K562 (cell line): Measurements from ENCODE around the gene PRODH2. TPM values are rescaled to one million over a fixed set of nuclear protein-coding genes. Genes with fewer than 3 reads are reported as not detected.

Experiments
- ATAC-seq: fragments of 200-7000 bp; cut with Tn5 transposase; 3 replicates; pipeline ENCODE4 v1.9.1; 2020; ENCODE audit warnings: moderate library complexity
- BruUV-seq: library from RNA; stranded (reverse); fragments of 400-500 nt; replicated peaks from 2 replicates; lab custom pipeline; 2021; lab: Mats Ljungman, UMichigan
- CTCF ChIA-PET: fragments of 300-600 bp; formaldehyde crosslinking; extraction: SDS; loops from one replicate; lab custom pipeline; 2021; ENCODE audit warnings: low intra/inter-chr PET ratio; lab: Yijun Ruan, JAX
- POLR2A ChIA-PET: fragments of 300-600, 350-650 bp; sonication (Branson Sonifier 250); formaldehyde crosslinking; extraction: SDS; loops from one replicate; lab custom pipeline; 2021; ENCODE audit warnings: antibody characterized with exemption, inconsistent platforms; lab: Yijun Ruan, JAX
- DNase-seq, 4 experiments: peaks; one replicate each; pipeline versions ENCODE4 v3.0.0 to v3.0.0-alpha.2; 2011 to 2018; ENCODE audit warnings: low spot score in 3 of 4, mixed read lengths in 3 of 4; ENCODE audit errors: extremely low read depth in 1 of 4
- FAIRE-seq: peaks from 2 replicates; lab custom pipeline; 2011; peaks lifted over from hg19 to GRCh38; lab: Jason Lieb, UNC
- H2AFZ ChIP-seq: 2 replicates; pipeline ENCODE4 v1.6.0; 2011; ENCODE audit warnings: low read depth, low read length, control low read depth, inconsistent platforms
- H3K27ac ChIP-seq: fragments of 200-600 bp; 3 replicates; pipeline ENCODE4 v1.8.0; 2011; ENCODE audit warnings: low read depth, mild to moderate bottlenecking, control low read depth, inconsistent platforms, low read length, moderate library complexity, mixed read lengths; ENCODE audit errors: extremely low read depth
- H3K27me3 ChIP-seq, 2 experiments: fragments of 300-600 bp in 1 of 2; 2 replicates in 1 of 2; 3 replicates in 1 of 2; pipeline versions ENCODE4 v1.6.0 to v1.8.0; 2011; ENCODE audit warnings: inconsistent platforms in 2 of 2, low read length in 2 of 2, mild to moderate bottlenecking in 1 of 2, mixed read lengths in 1 of 2, moderate library complexity in 1 of 2; ENCODE audit not compliant: control insufficient read depth in 2 of 2, insufficient read depth in 2 of 2
- H3K36me3 ChIP-seq: fragments of 300-600 bp; 3 replicates; pipeline ENCODE4 v1.8.0; 2011; ENCODE audit warnings: mild to moderate bottlenecking, low read length, inconsistent platforms; ENCODE audit not compliant: control insufficient read depth, insufficient read depth
- H3K4me1 ChIP-seq, 2 experiments: fragments of 200-600 bp in 1 of 2; replicated peaks in 1 of 2; 2 replicates in 1 of 2; 3 replicates in 1 of 2; pipeline versions ENCODE4 v1.5.1 to v1.8.0; 2011; ENCODE audit warnings: inconsistent platforms in 2 of 2, low read length in 2 of 2, mild to moderate bottlenecking in 1 of 2, mixed read lengths in 1 of 2, moderate library complexity in 1 of 2; ENCODE audit not compliant: control insufficient read depth in 2 of 2, insufficient read depth in 2 of 2
- H3K4me2 ChIP-seq: 2 replicates; pipeline ENCODE4 v1.6.1; 2011; ENCODE audit warnings: low read length, control low read depth, inconsistent platforms, mixed read lengths; ENCODE audit not compliant: insufficient read depth
- H3K4me3 ChIP-seq: fragments of 200-600 bp; sonication (generic), shearing (Covaris generic); 2 replicates; pipeline ENCODE4 v1.5.1; 2016; ENCODE audit warnings: control low read depth, inconsistent platforms
- H3K79me2 ChIP-seq: fragments of 200-600 bp; 3 replicates; pipeline ENCODE4 v1.8.0; 2011; ENCODE audit warnings: low read length, inconsistent platforms; ENCODE audit not compliant: control insufficient read depth, insufficient read depth
- H3K9ac ChIP-seq, 2 experiments: 2 replicates each; pipeline versions ENCODE4 v1.6.0 to v1.6.1; 2011; ENCODE audit warnings: low read depth in 2 of 2, low read length in 2 of 2, control low read depth in 1 of 2, inconsistent platforms in 1 of 2, mild to moderate bottlenecking in 1 of 2, mixed read lengths in 1 of 2; ENCODE audit not compliant: insufficient read depth in 1 of 2
- H3K9me1 ChIP-seq: one replicate; pipeline ENCODE4 v1.6.0; 2011; ENCODE audit warnings: inconsistent platforms, mild to moderate bottlenecking, low read length, moderate library complexity; ENCODE audit not compliant: control insufficient read depth, insufficient read depth
- H3K9me3 ChIP-seq: replicated peaks from 2 replicates; pipeline ENCODE4 v1.5.1; 2011; ENCODE audit warnings: low read depth, low read length, inconsistent platforms; ENCODE audit not compliant: control insufficient read depth, insufficient read depth
- H4K20me1 ChIP-seq: replicated peaks from 2 replicates; pipeline ENCODE4 v1.6.1; 2011; ENCODE audit warnings: low read length, inconsistent platforms, mixed read lengths; ENCODE audit not compliant: control insufficient read depth, insufficient read depth
- CEBPB ChIP-seq: fragments of 450-650 bp; IDR thresholded peaks from 2 replicates; pipeline ENCODE4 v1.6.1; 2016; ENCODE audit warnings: missing genetic modification characterization, missing compliant biosample characterization
- CEBPG ChIP-seq, 3 experiments: fragments of 200-800 bp in 1 of 3; sonication (Bioruptor generic) in 1 of 3; sonication (generic) in 1 of 3; formaldehyde crosslinking in 1 of 3; IDR thresholded peaks in 2 of 3; conservative IDR thresholded peaks in 1 of 3; 2 replicates each; pipeline versions ENCODE4 v1.6.1 to v1.8.0; 2016 to 2022; ENCODE audit warnings: missing compliant biosample characterization in 2 of 3, missing genetic modification characterization in 2 of 3, mild to moderate bottlenecking in 1 of 3, missing genetic modification reagents in 1 of 3
- CHD1 ChIP-seq: fragments of 200-600 bp; sonication (generic); IDR thresholded peaks from one replicate; pipeline ENCODE4 v1.6.1; 2012; ENCODE audit warnings: mild to moderate bottlenecking, moderate library complexity, low read length, inconsistent platforms
- ERF ChIP-seq: fragments of 450-650 bp; formaldehyde crosslinking; IDR thresholded peaks from 2 replicates; pipeline ENCODE4 v1.4.0; 2020; ENCODE audit warnings: mild to moderate bottlenecking, mixed read lengths
- ETV5 ChIP-seq: sonication (generic); formaldehyde crosslinking; IDR thresholded peaks from 2 replicates; pipeline ENCODE4 v1.4.0; 2020; ENCODE audit warnings: low read depth, mild to moderate bottlenecking, missing genetic modification reagents
- MEF2D ChIP-seq: conservative IDR thresholded peaks from 2 replicates; pipeline ENCODE4 v1.6.1; 2016; ENCODE audit warnings: low read depth, missing genetic modification characterization, missing compliant biosample characterization
- RBFOX2 ChIP-seq: fragments of 200-400 bp; formaldehyde crosslinking; IDR thresholded peaks from 2 replicates; pipeline ENCODE4 v1.6.1; 2017; ENCODE audit warnings: low read depth, mild to moderate bottlenecking, low read length, moderate library complexity
- SMARCE1 ChIP-seq: fragments of 450-650 bp; IDR thresholded peaks from 2 replicates; pipeline ENCODE4 v1.7.1; 2016; ENCODE audit warnings: mild to moderate bottlenecking
- TAF1 ChIP-seq: IDR thresholded peaks from 2 replicates; pipeline ENCODE4 v1.6.1; 2011; ENCODE audit warnings: mild to moderate bottlenecking, low read length, moderate library complexity; ENCODE audit not compliant: insufficient read depth, control insufficient read depth, severe bottlenecking; ENCODE audit errors: extremely low read depth
- TEAD1 ChIP-seq, 2 experiments: fragments of 450-650 bp in 1 of 2; sonication (generic) in 1 of 2; formaldehyde crosslinking; IDR thresholded peaks; 2 replicates each; pipeline versions ENCODE4 v1.4.0 to v1.8.0; 2020 to 2022; ENCODE audit warnings: mild to moderate bottlenecking in 2 of 2, missing genetic modification reagents in 1 of 2
- ZBTB2 ChIP-seq: fragments of 450-650 bp; IDR thresholded peaks from 2 replicates; pipeline ENCODE4 v1.6.1; 2016; ENCODE audit warnings: antibody characterized with exemption
- ZBTB7A ChIP-seq: IDR thresholded peaks from 2 replicates; pipeline ENCODE4 v1.6.1; 2011; ENCODE audit warnings: low read depth, mild to moderate bottlenecking, low read length, moderate library complexity, borderline replicate concordance; ENCODE audit not compliant: control insufficient read depth
- ZMIZ1 ChIP-seq, 2 experiments: fragments of 150-350 bp in 1 of 2; IDR thresholded peaks; 2 replicates each; pipeline ENCODE4 v1.6.1; 2012 to 2016; ENCODE audit warnings: low read depth in 2 of 2, low read length in 2 of 2, mild to moderate bottlenecking in 1 of 2, moderate library complexity in 1 of 2
- ZZZ3 ChIP-seq: fragments of 450-650 bp; IDR thresholded peaks from 2 replicates; pipeline ENCODE4 v1.6.1; 2016; ENCODE audit warnings: antibody characterized with exemption, mild to moderate bottlenecking, moderate library complexity
- WGBS: fragments of 100-300 bp; shearing (Covaris generic); methylation state at CpG from one replicate; pipeline ENCODE4 v1.1.6; 2016; ENCODE audit warnings: low coverage, mixed read lengths; ENCODE audit not compliant: insufficient coverage; ENCODE audit errors: missing lambda C conversion rate; 5-methylcytosine and 5-hydroxymethylcytosine counted together
- in situ Hi-C: fragments of 300-500 bp; cut with MboI; formaldehyde crosslinking; loops from 4 replicates; pipeline ENCODE4 v1.15.0; 2018; ENCODE audit warnings: inconsistent platforms, mixed read lengths
- intact Hi-C: fragments of 100-400 bp; cut with micrococcal nuclease; formaldehyde crosslinking; loops from 2 replicates; pipeline ENCODE4 v1.14.2; 2022
- polyA plus RNA-seq, 8 experiments: library from polyadenylated mRNA; depleted of rRNA in 4 of 8; stranded (reverse) in 5 of 8; unstranded in 3 of 8; fragments of >200 nt; fragmentation: Nextera tagmentation in 2 of 8; fragmentation: Illumina TruSeq in 1 of 8; extraction: Ambion mirVana in 2 of 8; extraction: Trizol in 1 of 8; gene quantifications; 2 replicates each; pipeline versions ENCODE4 v1.2.1 to v1.2.3, GENCODE V29; 2011 to 2014; ENCODE audit warnings: inconsistent platforms in 1 of 8, missing spikeins in 1 of 8
- total RNA-seq, 7 experiments: library from RNA; depleted of rRNA in 6 of 7; stranded (reverse); fragments of >200 nt in 6 of 7; fragmentation: Illumina TruSeq in 2 of 7; extraction: Trizol in 2 of 7; gene quantifications; 2 replicates each; pipeline versions ENCODE4 v1.2.1 to v1.2.3, GENCODE V29; 2011 to 2021; ENCODE audit warnings: low replicate concordance in 1 of 7

PRODH2 gene
- total and polyA plus RNA-seq, 9 of the 15 experiments (the other 6 are each of a cell fraction or from before 2014, with no cell fraction given) = not detected

- no peaks in the 10 kb centered on the region for H3K27me3 ChIP-seq
- in situ Hi-C loops (no loop called here), intact Hi-C loops (no loop called here)
- ChIA-PET CTCF (no interaction called here), POLR2A (interaction anchor here (0.6 to 2.2 kb wide), 4 partner anchors 10 to 17 kb away, joined by 3 to 12 read pairs (median 3); partner anchors contain the start of genes LIN37, PSENEN and U2AF1L4)
- ATAC-seq (peak; percentile 66), FAIRE-seq (no peak), DNase-seq (peak; percentile 46 to 75 (median 52))
- no peaks in the 10 kb centered on the region; the same call in 1 of the 2 replicates for H3K9me3 ChIP-seq
- H3K27ac ChIP-seq = peak overlapping the region; percentile 83
- TSS peak; percentile 97 for BruUV-seq
- WGBS = 6% methylated on average over 15 of the region's 19 CpGs
- H3K4me2 ChIP-seq = peak overlapping the region; percentile 67
- peak overlapping the region; percentile 73 to 93 for H3K9ac ChIP-seq
- H3K9me1 ChIP-seq = no peaks in the 10 kb centered on the region
- H4K20me1 ChIP-seq = no peaks in the 10 kb centered on the region; the same call in 1 of the 2 replicates
- H3K4me3 ChIP-seq = peak overlapping the region; percentile 80
- H3K79me2 ChIP-seq = peaks cover 17% of the 10 kb centered on the region
- H2AFZ ChIP-seq = peak overlapping the region; percentile 56
- H3K36me3 ChIP-seq = peaks cover 39% of the 10 kb centered on the region; the same call in 2 of the 3 replicates
- peaks cover 13 to 37% of the 10 kb centered on the region in 2 experiments for H3K4me1 ChIP-seq
- 0 out of 2 replicates have a peak, but pooled peaks have one; percentile 13 for TF ChIP-seq CEBPB (tag)
- TF ChIP-seq ZMIZ1 (IDR thresholded peaks at IDR 0.05; ENCODE audit: low read depth in 2 of 2, low read length in 2 of 2) = 0 out of 4 replicates have a peak, but pooled peaks of 1 of the 2 experiments have one; percentile 35
- peak; percentile 40; the same call in 1 of the 2 replicates for TF ChIP-seq ERF (CRISPR knock-in tag)
- TF ChIP-seq ETV5 = no peak
- TF ChIP-seq SMARCE1 = 0 out of 2 replicates have a peak, but pooled peaks have one; percentile 24
- TF ChIP-seq ZBTB2 = 0 out of 2 replicates have a peak, but pooled peaks have one; percentile 43
- 0 out of 2 replicates have a peak, but pooled peaks have one; percentile 34 for TF ChIP-seq MEF2D
- peak; percentile 90 for TF ChIP-seq ZBTB7A
- no peak for TF ChIP-seq TEAD1 (CRISPR knock-in tag; IDR thresholded peaks at IDR 0.05)
- TF ChIP-seq ZZZ3 = peak; percentile 74
- peak; percentile 86 for TF ChIP-seq RBFOX2
- TF ChIP-seq CEBPG (CRISPR knock-in tag; IDR thresholded peaks at IDR 0.05) = peak; percentile 90
- TF ChIP-seq CEBPG (tag; conservative IDR thresholded peaks at IDR 0.05 in 1 of 2, IDR thresholded peaks at IDR 0.05 in 1 of 2) = peak; percentile 54 to 63; a peak in 2 of 4 replicates
- peak; percentile 33 for TF ChIP-seq CHD1
- TF ChIP-seq TAF1 = peak; percentile 35
Observed at GRCh38 chr19:35757231-35757748, 55.4 kb downstream of the PRODH2 start.
